Activated T-helper 1 cell treated with anti-CD3 and anti-CD28 coated beads, Interleukin-12 subunit alpha, Interleukin-12 subunit beta, Interleukin-2, Interleukin-4 antibody, amounts not matched to agents 30 ng/mL and 10 ng/mL and 1 ng/mL, durations not matched to agents 14 hours and 24 hours and 36 hours (primary cell): ENCODE results near the gene ISLR. TPM values are rescaled to one million over a fixed set of nuclear protein-coding genes. Genes with fewer than 3 reads are reported as not detected.

Experiments
- DNase-seq: peaks from one replicate; pipeline ENCODE4 v3.0.0; 2021; ENCODE audit warnings: low spot score
- H3K27ac Mint-ChIP-seq: one replicate; pipeline ENCODE4 v1.8.0; 2021; ENCODE audit warnings: mild to moderate bottlenecking, mixed read lengths
- H3K27me3 Mint-ChIP-seq: one replicate; pipeline ENCODE4 v1.8.0; 2022; ENCODE audit warnings: mild to moderate bottlenecking, moderate library complexity, mixed read lengths; ENCODE audit not compliant: insufficient read depth
- H3K36me3 Mint-ChIP-seq: one replicate; pipeline ENCODE4 v1.8.0; 2021; ENCODE audit warnings: low read depth, mixed read lengths
- H3K4me1 Mint-ChIP-seq: one replicate; pipeline ENCODE4 v1.8.0; 2021; ENCODE audit warnings: low read depth, mixed read lengths
- H3K4me3 Mint-ChIP-seq: one replicate; pipeline ENCODE4 v1.8.0; 2021; ENCODE audit warnings: mild to moderate bottlenecking, moderate library complexity, mixed read lengths
- H3K9me3 Mint-ChIP-seq: one replicate; pipeline ENCODE4 v1.8.0; 2021; ENCODE audit warnings: mixed read lengths
- intact Hi-C: fragments of 100-400 bp; cut with micrococcal nuclease; formaldehyde crosslinking; loops from one replicate; pipeline ENCODE4 v1.15.1; 2024
- total RNA-seq: library from RNA; stranded (reverse); gene quantifications from 2 replicates; pipeline ENCODE4 v1.2.3, GENCODE V29; 2022

ISLR gene
- total RNA-seq, 1 donor from 2014 or later: not detected

DNA sequence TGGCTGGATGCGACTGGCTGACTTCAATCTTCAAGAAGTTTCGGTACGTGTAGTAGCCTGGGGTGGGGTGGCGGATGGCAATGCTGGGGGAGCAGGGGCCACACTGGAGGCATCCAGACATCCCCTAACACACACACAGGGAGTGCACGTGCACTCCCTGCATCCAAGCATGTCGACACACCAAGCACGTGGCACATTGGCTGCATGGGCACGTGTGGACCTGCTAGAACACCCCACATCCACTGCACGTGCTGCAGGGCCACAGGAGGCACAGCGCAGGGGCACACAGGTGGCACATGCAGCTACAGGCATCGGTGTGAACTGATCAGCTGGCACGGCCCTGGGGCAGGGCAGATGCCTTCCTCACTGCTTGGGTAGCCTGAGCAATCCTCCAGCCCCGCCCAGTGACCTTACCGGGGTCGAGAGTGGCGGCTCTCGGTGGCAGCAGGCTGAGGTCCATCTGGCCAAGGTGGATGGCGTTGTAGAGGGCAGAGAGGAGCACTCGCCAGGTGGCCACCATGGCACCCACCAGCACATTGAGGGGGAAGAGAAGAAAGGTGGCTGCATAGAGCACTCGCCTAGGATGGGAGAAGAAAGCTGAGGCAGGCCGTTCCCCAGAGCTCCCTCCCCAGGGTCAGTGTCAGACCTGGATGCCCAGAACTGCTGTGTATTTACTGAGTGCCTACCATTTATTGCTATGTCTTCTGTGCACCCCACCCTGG lies 7.5 kb downstream of the ISLR start:
- Mint-ChIP-seq H3K9me3 (no peaks in the 10 kb centered on the region), H3K4me1 (no peaks in the 10 kb centered on the region), H3K27ac (no peak overlapping the region), H3K4me3 (no peak overlapping the region), H3K27me3 (peaks cover 3% of the 10 kb centered on the region), H3K36me3 (no peaks in the 10 kb centered on the region)
- no peak for DNase-seq
- intact Hi-C loops: no loop called here

DNA sequence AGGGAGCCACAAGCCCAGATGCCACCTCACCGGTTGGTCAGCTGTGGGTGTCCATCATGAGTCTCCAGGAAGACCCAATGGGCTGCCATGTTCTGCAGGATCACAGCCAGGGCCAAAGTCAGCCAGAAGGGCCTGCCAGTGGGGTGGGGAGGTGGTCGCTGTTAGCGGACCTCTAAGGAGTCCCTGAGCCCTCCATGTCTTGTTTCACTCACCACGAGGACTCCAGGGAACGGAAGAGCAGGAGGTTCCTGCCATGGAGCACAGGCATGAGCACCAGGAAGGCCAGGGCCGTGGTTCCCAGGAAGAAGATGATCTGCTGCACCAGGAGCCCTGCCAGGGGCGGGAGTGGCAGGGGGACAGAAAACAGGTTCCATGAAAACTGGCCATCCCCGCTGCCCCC lies 8.6 kb downstream of the ISLR start:
- no peaks in the 10 kb centered on the region for H3K9me3 Mint-ChIP-seq
- intact Hi-C loops: no loop called here
- no peaks in the 10 kb centered on the region for H3K36me3 Mint-ChIP-seq
- peaks cover 3% of the 10 kb centered on the region for H3K27me3 Mint-ChIP-seq
- no peak for DNase-seq
- H3K4me1 Mint-ChIP-seq: no peaks in the 10 kb centered on the region
- no peak overlapping the region for H3K4me3 Mint-ChIP-seq
- no peak overlapping the region for H3K27ac Mint-ChIP-seq

DNA sequence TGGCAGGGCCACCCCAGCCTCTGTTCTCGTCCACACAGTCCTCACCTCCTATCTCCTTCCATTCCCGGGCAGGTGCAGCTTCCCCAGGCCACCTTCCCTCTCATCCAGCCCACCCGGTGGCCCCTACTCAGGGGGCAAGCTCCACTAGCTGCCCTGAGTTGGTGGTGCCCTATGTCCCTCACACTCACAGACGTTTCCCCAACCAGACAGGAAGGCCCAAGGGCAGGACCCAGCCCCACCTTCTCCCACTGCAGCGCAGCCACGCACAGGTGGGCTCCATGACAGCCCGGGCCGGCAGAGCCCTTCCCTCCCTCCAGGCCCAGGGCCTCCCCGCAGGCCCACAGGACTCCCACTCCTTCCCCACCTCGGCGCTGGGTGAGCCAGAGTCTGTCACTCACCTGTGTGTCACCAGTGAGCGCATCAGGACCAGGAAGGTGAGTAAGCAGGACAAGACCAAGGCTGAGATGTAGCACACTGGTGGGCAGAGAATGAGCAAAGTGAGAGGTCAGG lies 11.1 kb downstream of the ISLR start:
- no peaks in the 10 kb centered on the region for H3K36me3 Mint-ChIP-seq
- H3K27ac Mint-ChIP-seq: no peak overlapping the region
- H3K4me1 Mint-ChIP-seq: no peaks in the 10 kb centered on the region
- intact Hi-C loops: no loop called here
- H3K9me3 Mint-ChIP-seq: no peaks in the 10 kb centered on the region
- H3K4me3 Mint-ChIP-seq: no peak overlapping the region
- no peak for DNase-seq
- H3K27me3 Mint-ChIP-seq: peaks cover 4% of the 10 kb centered on the region

DNA sequence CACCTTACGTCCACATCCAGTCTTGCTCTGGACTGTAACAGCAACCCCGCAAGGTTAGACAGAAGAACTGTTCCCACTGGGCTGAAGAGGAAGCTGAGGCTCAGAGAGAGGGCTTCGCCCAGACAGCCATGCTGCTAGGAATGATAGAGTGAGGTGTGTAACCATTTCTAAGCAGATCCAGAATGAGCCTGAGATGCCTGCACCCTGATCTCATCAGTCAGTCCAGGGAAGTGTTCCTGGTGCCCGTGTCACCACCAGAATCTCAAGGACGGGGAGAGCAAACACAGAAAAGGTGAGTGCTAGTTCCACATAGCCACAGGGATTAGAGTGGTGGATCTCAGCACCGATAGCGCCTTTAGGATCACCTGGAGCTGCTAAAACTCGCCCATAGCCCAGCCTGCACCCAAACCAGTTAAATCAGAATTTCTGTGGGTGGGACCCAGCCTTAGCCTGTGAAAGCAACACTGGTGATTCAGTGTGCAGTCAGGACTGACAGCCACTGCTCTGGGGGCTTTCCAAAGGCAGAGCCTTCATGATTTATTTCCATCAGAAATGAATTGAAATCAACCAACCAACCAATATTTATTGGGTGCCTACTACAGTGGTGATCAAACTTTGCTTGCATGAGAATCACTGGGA lies 12.3 kb downstream of the ISLR start:
- H3K27ac Mint-ChIP-seq: no peak overlapping the region

DNA sequence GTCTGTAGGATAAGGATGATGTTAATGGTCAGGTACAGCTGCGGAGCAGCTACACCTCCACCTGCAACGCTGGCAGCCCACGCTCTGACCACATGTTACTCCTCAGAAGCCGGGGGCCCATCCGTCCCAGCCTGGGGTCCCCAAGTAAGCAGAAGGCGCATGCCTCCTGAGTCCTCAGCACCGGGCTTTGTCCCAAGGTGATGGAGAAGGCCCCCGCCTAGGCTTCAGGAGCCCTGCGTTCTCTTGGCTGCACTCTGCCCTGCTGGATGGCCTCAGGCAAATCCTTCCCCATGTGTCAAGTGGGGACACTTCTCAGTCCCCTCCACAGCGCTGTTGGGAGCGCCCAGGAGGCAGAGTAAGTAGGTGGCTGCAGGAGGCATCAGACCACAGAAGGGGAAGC lies 14.7 kb downstream of the ISLR start:
- Mint-ChIP-seq H3K27ac (no peak overlapping the region), H3K27me3 (peaks cover 3% of the 10 kb centered on the region), H3K4me1 (no peaks in the 10 kb centered on the region), H3K4me3 (no peak overlapping the region), H3K36me3 (no peaks in the 10 kb centered on the region), H3K9me3 (no peaks in the 10 kb centered on the region)
- no peak for DNase-seq
- intact Hi-C loops: no loop called here

More for the DNA sequence above, 12.3 kb downstream of the ISLR start:
- intact Hi-C loops: no loop called here
- Mint-ChIP-seq H3K4me1 (no peaks in the 10 kb centered on the region), H3K27me3 (peaks cover 3% of the 10 kb centered on the region), H3K9me3 (no peaks in the 10 kb centered on the region), H3K36me3 (no peaks in the 10 kb centered on the region), H3K4me3 (no peak overlapping the region)
- DNase-seq: no peak

DNA sequence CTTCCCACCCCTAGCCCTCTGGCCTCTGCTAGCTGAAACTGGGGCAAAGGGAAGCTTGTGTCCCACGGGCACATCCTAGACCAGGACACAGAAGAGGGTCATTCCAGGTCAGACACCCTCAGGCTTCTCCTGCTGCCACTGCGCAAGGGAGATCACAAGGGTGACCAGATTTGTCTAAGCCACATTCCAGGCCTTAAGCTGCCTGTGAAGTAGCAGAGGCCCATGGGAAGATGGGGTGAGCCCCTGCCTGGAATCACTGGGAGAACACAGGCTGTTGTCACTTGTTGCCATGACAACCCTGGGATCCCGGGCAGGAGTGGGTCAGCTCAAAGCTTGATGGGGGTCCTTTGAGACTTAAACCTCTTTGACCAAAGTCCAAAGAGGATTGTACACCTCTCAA lies 18.3 kb downstream of the ISLR start:
- intact Hi-C loops: no loop called here
- Mint-ChIP-seq H3K9me3 (no peaks in the 10 kb centered on the region), H3K4me3 (no peak overlapping the region), H3K27me3 (peaks cover 3% of the 10 kb centered on the region), H3K4me1 (no peaks in the 10 kb centered on the region), H3K36me3 (no peaks in the 10 kb centered on the region), H3K27ac (no peak overlapping the region)
- DNase-seq: no peak

DNA sequence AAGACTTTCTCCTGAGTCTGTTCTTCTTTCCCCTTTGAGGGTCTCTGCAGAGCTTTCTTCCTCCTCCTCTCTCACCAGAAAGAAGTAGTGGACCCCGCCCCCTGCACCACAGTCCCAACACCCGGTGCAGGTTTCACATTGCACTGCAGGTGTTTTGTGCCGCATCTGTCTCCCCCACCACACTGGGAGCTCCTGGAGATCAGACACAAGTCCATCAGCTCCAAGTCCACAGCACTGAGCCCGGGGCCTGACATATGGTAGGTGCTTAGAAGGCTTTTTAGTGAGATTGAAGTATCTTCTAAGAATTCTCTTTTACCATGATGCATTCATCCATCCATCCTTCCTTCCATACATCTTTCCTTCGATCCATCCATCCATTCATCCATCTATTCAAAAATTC lies 19.2 kb downstream of the ISLR start:
- DNase-seq: no peak
- Mint-ChIP-seq H3K9me3 (no peaks in the 10 kb centered on the region), H3K4me3 (no peak overlapping the region), H3K27me3 (no peaks in the 10 kb centered on the region), H3K4me1 (no peaks in the 10 kb centered on the region), H3K27ac (no peak overlapping the region), H3K36me3 (no peaks in the 10 kb centered on the region)
- intact Hi-C loops: no loop called here

DNA sequence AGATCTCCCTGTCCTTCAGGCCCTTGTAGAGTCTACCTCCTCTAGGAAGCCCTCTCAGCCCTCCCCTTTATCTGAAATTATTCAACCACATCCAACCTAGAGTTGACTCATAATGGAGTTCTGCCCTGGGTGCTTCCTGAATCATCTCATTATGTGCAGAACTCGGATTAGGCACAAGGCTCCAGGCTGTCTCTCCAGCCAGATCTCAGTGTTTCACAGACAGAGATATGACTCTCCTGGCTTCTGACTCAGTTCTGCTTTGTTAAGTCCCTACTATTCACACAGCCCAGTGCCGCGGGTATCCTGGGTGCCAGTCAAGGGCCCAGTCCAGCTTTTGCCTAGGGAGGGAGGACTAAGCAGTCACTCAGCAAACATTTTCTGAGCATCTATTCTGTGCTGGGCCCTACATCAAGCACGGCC lies 19.8 kb downstream of the ISLR start:
- intact Hi-C loops: no loop called here
- no peaks in the 10 kb centered on the region for H3K27me3 Mint-ChIP-seq
- no peak for DNase-seq
- no peak overlapping the region for H3K4me3 Mint-ChIP-seq
- H3K27ac Mint-ChIP-seq: no peak overlapping the region
- H3K4me1 Mint-ChIP-seq: no peaks in the 10 kb centered on the region
- no peaks in the 10 kb centered on the region for H3K36me3 Mint-ChIP-seq
- H3K9me3 Mint-ChIP-seq: no peaks in the 10 kb centered on the region

DNA sequence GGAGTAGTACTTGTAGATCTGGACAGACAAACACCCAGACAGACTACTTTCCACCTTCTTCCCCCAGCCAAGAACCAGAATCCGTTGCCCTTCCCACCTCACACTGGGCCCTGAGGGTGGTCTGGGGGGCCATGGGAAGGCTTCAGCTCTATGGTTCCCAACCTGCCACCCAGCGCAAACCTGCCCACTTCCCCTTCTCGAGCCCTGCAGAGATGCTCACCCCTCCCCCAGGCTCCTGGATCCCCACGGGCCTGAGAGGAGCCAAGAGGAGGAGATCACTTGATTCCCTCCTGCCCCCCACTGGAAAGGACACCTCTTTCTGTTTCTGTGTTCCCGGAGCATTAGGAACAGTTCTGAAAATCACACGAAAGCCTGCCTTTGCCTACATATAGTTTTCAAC lies 20.4 kb downstream of the ISLR start:
- Mint-ChIP-seq H3K4me3 (no peak overlapping the region), H3K27ac (no peak overlapping the region), H3K9me3 (no peaks in the 10 kb centered on the region), H3K36me3 (no peaks in the 10 kb centered on the region), H3K4me1 (no peaks in the 10 kb centered on the region), H3K27me3 (no peaks in the 10 kb centered on the region)
- intact Hi-C loops: no loop called here
- DNase-seq: no peak

DNA sequence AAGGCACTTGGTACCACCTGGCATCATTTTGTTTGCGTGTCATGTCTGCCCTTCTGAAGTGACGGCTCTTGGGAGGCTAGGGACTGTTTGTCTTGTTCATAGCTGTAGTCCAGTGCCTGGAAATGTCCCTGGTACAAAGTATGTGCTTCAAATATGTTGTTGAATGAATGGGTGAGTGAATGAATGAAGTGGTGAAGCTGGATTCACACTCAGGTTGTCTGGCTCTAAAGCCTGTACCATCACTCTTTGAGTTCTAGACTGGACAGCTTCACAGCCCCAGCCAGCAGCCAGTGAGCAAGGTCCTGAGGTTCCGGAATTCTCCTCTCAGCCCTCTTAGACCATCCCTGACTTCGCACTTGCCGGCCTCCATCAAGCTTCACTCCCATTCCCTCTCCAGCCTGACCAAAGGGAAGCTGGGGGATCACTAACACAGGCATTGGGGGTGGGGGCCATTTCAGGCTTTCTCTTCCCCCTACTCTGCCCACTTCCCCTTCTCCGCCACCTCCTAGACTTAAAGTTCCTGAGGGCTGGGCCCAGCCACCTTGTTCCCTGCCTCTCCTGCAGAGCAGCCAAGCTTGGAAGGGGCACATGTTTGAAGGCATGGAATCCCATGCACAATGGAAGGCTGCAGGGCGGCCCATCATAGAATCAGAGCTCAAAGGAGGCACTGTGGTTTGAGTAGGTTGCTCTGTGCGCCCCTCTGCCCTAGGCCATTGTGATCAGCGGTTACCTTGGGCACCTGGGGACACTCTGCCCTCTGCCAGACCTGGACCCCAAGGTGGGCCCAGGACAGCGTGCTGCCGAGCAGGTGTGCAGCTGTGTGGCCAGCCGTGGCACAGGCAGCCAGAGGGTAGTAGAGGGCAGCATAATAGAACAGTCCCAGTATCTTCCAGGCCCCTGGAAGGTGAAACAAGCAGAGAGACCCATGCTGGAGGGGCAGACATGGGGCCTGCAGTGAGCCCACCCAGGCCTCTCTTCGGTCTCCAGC lies 21.4 kb downstream of the ISLR start:
- no peaks in the 10 kb centered on the region for H3K27me3 Mint-ChIP-seq
- no peaks in the 10 kb centered on the region for H3K36me3 Mint-ChIP-seq
- no peak for DNase-seq
- no peak overlapping the region for H3K4me3 Mint-ChIP-seq
- intact Hi-C loops: no loop called here
- H3K27ac Mint-ChIP-seq: no peak overlapping the region
- H3K4me1 Mint-ChIP-seq: no peaks in the 10 kb centered on the region
- no peaks in the 10 kb centered on the region for H3K9me3 Mint-ChIP-seq

DNA sequence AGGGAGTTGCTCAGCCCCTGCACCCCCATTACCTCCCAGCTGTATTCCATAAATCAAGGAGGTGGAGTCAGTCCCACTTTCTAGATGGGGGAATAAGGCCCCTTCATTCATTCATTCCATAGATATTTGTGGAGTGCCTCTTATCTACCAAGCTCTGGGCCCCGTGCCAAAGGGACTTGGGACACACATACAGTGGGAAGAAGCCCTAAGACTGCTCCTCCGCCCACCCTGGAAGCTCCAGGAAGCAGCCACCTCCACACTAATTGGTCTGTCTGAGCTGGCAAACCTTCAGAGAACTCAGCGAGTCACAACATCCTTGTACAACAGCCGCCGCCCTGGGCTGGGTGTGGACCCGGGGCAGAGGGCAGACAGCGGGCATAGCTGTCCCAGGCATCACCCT lies 22.7 kb downstream of the ISLR start:
- Mint-ChIP-seq H3K27me3 (no peaks in the 10 kb centered on the region), H3K4me1 (no peaks in the 10 kb centered on the region), H3K4me3 (no peak overlapping the region), H3K9me3 (no peaks in the 10 kb centered on the region), H3K36me3 (no peaks in the 10 kb centered on the region), H3K27ac (no peak overlapping the region)
- intact Hi-C loops: no loop called here
- DNase-seq: no peak

DNA sequence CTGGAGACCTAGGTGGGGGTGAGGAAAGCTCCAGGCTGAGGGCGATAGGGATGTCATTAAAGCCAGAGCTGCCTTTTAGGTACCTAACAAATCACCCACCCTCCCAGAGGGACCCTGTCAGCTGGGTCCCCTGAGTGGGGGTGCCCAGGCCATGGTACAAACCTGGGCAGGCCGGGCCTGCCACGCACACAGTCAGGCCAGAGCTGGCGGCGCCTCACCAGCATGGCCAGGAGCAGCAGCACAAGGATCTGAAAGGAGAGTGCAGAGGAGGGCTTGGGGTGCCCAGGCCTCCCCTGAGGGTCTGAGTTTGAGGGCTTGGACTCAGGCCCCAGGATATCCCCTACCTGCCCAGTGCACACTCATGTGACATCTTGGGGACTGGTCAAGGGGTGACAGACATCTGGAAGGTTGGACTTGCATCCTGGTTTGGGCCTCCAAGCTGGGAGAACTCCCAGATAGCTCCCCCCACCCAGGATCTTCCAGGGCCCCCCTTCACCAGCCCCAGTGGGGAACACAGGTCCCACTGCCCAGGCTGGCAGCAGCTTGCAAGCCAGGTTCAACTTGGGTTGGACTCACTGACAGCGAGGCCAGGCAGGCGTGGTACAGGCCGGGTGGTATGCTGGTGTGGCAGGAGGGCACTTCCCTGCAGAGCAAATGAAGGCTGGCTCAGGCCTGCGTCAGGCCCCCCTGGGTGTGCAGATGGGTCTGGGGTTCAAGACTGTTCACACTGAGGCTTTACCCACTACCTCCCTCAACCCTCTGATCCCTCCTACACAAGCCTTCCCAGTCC lies 23.9 kb downstream of the ISLR start:
- H3K36me3 Mint-ChIP-seq: no peaks in the 10 kb centered on the region
- no peak overlapping the region for H3K27ac Mint-ChIP-seq
- H3K9me3 Mint-ChIP-seq: no peaks in the 10 kb centered on the region
- H3K4me3 Mint-ChIP-seq: no peak overlapping the region
- no peak for DNase-seq
- no peaks in the 10 kb centered on the region for H3K4me1 Mint-ChIP-seq
- H3K27me3 Mint-ChIP-seq: no peaks in the 10 kb centered on the region
- intact Hi-C loops: no loop called here
